ENCODE data around the gene RNF166.

- TF ChIP-seq CTCF (IDR thresholded peaks at IDR 0.05; ENCODE audit: low read length) (no peak), EZH2 (optimal IDR thresholded peaks at IDR 0.05; ENCODE audit: low read depth, low read length) (no peak)
Observed at GRCh38 chr16:88671806-88672205, 34.4 kb downstream of the RNF166 start.

All from MM.1S (cell line).